Stimulated activated CD8-positive, alpha-beta memory T cell treated with anti-CD3 and anti-CD28 coated beads, Interleukin-4, amount 100 ng/mL, for 1 hour (primary cell): ENCODE measurements around the gene GLIPR1.
"Not testable (repeated sequence)": the region's sequence is repeated elsewhere in the genome, so short reads cannot be mapped to it uniquely, and the experiment has no call there.

Source experiments
- DNase-seq, 2 donors: peaks; one replicate each; pipeline ENCODE4 v3.0.0-alpha.2; 2020; ENCODE audit warnings: low read depth in 2 of 2, low spot score in 1 of 2

Gene GLIPR1

DNA sequence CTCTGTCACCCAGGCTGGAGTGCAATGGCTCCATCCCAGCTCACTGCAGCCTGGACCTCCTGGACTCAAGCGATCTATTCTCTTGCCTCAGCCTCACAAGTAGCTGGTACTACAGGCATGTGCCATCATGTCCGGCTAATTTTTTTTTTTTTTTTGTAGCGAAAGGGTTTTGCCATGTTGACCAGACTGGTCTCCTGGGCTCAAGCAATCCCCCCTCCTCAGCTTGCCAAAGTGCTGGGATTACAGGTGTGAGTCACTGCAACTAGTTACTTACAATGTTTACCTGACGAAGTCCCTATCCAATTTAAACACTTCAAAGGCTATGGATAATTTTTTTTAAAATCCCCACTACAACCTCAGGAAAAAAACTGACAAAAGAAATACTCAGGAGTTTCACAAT, 29.1 kb downstream of the GLIPR1 start:
- DNase-seq = no peak

DNA sequence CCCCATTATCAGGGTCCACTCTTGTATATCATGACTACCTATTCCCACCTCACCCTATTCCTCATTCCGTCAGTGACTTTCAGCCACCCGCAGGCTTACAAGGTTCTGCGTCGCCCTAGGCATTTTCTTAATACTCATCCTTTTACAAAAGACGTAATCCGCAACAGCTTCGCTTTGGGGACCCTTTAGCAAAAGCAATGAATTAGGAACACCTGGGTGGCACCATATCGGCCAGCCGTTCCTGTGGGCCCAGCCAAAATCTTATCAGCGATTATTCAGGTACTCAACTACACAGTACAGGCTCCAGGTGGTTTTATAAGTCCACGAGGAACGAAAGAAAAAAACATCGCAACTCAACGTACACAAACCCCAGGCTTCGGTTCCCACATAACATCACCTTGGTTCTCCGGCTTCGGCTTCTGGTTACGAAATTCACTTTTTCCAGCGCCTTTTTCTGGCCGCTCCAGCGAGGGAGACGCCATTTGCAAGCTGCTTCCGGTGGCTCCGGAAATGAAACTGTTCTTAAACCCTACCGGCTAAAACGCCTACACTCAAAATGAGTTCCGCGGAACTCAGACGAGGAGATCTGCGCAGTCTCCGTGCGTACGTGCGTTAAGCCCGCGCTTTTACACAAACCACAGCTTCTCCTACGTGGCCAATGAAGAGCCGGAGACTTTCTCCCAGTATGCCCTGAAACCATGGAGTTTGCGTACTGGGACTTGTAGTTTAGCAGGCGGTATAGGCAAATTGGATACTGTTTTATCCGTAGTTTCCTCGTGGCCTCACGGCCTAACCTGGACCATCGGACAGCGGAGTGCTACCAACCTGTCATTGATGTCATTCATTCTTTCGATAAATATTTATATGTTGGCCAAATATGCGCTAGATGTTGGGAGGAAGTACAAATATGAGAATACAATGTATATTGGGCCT, 30.8 kb downstream of the GLIPR1 start, which contains the start of gene KRR1:
KRR1 (minus strand) TSS at position 494 of the 933 bp plus-strand sequence; CDS start at position 482, 12 bp downstream.
- DNase-seq = peak; percentile 69 to 79

DNA sequence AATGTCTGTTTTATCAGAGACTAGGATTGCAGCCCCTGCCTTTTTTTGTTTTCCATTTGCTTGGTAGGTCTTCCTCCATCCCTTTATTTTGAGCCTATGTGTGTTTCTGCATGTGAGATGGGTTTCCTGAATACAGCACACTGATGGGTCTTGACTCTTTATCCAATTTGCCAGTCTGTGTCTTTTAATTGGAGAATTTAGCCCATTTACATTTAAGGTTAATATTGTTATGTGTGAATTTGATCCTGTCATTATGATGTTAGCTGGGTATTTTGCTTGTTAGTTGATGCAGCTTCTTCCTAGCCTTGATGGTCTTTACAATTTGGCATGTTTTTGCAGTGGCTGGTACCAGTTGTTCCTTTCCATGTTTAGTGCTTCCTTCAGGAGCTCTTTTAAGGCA, 40.7 kb downstream of the GLIPR1 start:
- DNase-seq = not testable (repeated sequence)

DNA sequence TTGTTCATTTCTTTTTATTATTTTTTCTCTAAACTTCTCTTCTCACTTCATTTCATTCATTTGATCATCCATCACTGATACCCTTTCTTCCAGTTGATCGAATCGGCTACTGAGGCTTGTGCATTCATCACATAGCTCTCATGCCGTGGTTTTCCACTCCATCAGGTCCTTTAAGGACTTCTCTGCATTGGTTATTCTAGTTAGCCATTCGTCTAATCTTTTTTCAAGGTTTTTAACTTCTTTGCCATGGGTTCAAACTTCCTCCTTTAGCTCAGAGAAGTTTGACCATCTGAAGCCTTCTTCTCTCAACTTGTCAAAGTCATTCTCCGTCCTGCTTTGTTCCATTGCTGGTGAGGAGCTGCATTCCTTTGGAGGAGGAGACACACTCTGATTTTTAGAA, 41.6 kb downstream of the GLIPR1 start:
- not testable (repeated sequence) for DNase-seq

DNA sequence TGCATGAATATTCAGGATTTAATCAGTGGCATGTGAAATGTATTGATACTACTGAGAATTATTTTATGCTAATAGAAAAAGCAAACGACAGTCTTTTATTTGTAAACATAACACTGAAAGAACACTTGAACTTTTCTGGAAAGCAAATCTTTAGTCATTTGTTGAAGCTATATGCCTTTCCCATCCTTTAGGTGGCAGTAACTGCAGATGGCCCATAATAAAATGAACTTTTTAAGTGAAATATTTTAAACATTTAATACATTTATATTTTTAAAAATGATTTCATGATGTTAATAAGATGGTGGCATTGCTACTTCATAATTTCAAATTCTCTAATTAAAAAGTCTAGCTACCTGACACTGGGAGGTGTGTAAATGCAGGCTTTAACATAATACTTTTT, 44.7 kb downstream of the GLIPR1 start:
- no peak for DNase-seq

DNA sequence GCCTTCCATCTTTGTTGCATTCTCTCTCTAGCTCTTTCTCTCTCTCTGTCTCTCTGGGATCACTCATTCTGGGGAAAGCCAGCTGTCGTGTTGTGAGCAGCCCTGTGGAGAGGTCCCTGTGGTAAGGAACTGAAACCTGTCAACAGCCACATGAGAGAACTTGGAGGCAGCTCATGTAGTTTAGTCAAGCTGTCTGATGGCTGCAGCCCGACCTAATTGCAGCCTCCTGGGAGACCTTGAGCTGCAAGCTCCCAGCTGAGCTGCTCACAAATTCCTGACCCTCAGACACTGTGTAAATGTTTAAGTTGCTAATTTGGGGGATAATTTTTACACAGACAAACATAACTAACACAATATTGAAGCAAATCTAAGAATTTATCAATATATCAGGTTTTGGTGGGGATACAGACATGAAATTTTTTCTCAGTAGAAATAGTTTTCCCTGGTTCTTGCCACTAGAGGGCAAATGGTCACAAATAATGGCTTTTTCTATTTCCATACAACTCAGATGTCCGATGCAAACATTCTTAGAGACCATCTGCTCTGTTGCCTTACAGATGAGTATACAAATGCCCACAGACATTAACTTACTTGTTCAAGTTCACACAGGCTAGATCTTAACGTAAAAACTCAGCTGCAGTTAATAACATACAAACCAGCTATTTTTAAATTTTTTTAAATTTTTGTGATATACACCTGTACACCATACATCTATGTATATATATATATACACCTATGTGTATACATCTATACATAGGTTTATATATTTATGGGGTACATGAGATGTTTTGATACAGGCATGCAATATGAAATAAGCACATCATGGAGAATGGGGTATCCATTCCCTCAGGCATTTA, 46.3 kb downstream of the GLIPR1 start:
- DNase-seq = no peak

DNA sequence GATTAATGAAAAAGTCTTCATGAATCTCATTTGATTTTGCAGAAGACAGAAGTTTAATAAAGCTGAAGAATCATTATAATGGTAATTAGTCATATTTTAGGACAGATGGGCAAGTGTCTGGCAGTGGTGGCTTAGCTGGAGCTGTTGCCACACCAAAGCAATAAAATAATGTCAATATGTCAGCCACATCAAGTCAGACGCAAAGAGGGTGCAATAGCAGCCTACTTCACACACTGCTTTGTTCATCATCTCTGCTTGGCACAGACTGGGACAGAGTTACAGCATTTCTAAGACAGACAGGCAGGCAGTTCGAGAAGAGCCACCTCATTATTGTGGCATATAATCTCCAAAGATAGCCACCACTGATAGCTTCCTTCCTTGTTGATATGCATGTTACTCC, 47.7 kb downstream of the GLIPR1 start:
- no peak for DNase-seq

DNA sequence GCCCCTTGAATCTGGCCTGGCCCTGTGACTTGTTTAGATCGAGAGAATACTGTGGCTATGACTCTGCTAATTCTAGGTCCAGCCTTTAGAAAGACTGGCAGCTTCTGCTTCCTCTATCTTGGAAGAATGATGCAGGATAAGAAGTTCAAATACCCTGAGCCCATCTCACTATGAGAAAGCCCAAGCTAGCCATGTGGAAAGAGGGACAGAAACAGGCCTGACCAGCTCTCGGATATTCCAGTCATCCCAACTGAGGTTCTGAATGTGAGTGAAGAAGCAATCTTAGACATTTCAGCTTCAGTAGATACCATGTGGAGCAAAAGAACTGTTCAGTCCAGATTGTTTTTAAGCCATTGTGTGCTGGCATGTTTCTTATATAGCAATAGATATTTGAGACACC, 48.1 kb downstream of the GLIPR1 start:
- DNase-seq = no peak

DNA sequence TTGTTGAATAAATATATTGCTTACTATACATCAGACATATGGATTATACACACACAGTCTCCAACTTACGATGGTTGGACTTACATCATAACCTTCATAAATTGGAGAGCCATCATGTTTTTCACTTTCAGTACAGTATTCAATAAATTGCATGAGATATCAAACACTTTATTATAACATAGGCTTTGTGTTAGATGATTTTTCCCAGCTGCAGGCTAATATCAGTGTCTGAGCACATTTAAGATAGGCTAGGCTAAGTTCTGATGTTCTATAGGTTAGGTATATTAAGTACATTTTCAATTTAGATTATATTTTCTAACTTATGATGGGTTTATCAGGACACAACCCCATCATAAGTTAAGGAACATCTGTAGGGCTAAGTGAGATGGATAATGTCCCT, 48.8 kb downstream of the GLIPR1 start:
- no peak for DNase-seq

DNA sequence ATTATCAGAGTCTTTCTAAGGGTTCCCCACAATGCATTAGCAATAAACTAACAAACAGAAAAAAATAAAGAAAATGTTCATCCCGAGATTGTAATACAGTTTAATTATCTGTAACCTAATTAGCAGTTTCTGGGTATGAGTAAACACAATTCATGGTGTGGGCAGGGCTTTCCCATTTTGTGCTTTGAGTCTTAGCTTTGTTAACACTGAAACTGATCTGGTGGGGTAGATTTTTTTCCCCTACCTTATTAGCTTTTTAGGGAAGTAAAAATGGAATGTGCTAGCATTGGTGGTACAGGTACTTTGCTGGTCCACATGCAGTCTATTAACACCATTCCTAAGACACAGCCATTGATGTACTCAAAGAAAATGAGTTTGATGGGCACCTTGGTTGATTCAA, 49.3 kb downstream of the GLIPR1 start:
- no peak for DNase-seq

DNA sequence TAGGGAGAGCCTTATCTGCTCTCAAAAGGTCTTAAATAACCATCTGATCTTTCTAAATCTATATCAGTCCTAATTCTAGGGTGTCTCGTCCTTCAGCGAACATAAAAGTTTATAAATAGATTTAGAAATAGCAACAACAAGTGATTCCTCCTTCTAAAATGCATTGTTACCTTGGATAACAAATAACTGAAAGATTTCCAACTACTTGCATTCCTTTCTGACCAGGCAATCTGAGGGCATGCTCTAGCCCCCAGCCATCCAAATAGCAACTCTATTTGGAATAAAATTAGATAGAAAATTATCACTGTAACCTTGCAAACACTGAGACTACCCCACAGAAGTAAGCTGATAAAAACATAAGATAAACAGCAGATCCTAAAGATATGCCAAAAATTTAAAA, 52.7 kb downstream of the GLIPR1 start:
- DNase-seq = no peak

DNA sequence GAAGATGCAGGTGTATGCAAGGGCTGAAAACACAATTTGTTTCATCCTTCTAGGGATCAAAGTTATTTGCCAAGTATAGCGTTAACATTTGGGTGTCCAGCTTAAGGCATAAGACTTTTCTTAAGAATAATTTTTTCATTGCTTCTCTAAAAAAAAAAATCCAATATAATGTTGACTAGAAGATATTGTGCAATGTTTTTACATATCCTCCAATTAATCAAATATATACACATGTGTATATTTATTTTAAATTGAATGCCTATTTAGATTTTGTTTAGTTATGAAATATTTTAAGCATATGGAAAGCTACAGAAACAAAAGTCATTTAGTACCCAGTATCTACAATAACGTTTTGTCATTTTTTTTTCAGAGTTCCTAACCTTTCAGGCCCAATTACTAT, 59.3 kb downstream of the GLIPR1 start:
- DNase-seq = no peak

DNA sequence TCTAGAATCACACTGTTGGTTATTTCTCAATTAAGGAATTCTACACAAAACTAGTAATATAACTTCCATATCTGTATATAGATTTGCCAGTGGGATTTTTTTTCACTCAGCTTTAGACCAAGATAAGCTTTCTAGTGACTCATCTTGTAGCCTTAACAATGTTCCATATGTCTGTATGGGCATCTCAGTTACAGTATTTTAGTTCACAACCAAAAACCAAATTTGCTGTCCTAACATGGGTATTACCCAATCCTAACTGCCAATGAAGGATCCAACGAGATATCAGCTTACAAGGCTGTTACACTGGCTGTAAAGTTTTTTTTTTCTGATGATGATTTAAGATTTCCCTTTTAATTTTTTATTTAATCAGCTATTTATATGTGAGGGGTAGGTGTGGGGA, 62.4 kb downstream of the GLIPR1 start:
- no peak for DNase-seq

DNA sequence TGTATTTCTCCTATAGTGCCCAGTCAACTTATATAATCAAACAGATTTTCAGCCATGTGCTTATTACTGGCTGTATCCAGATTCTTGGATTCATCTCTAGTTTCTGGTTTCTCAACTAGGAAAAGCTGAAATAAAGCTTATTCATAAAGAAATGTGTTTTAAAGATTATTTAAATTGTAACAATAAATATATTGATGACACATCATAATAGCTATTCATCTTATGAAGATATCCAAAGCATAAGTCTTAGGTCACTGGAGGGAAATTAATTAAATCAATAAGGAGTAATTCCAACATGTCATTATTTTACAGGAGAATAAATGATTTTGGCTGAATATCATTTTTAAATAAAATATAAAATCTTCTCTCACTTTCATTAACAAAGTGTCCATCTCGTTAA, 63.0 kb downstream of the GLIPR1 start:
- no peak for DNase-seq

DNA sequence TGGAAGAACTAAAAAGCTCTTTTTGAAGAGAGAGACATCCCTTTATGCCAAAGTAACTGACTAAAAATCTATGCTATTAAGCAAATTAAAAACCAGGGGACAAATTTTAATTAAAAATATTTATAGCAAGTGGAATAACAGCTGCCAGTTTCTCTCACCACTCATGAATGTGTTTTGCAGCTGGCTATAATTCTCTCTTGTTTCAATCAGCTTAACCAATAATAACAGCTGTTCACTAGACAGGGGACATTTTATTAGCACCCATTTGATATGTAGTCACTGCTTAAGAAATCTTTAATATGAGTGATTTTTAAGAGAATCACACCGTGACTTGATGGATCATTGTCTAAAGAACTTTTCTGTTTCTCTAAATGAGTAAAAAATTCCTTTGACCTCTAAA, 65.1 kb downstream of the GLIPR1 start:
- no peak for DNase-seq

DNA sequence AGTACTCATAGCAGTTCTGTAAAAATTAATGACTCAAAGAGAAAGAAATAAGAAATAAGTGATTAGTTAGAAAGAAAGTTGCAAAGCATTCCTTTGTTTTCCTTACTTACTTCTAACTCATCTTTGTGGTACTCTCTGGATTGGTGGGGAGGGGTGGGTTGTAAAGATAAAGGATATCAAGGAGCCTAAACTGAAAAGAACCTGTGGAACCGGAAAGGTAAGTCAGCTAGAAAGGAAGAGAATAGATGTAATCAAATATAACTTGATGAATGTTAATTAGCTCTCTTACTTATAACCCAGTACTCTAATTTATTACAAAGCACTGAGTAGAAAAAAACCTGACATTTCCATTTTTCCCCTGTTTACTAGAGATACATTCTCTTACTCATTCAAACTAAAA, 68.3 kb downstream of the GLIPR1 start:
- DNase-seq = no peak

DNA sequence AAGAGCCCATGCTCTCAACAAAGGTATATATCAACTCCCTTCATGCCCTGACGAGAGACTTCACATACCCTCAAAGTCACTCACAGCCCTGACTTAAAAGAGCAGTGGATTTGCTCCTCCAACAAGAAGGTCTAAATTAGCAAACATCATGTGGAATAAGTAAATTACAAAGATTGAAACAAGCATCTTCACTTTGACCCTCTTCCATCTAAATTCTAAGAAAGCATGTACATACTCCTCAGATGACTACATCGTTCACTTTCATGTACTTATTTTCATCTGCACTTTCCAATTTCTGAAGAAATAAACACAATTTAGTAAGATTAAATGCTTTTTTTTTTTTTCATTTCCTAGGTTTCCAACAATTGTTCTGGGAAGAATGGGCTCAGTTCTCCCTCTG, 69.4 kb downstream of the GLIPR1 start:
- DNase-seq = no peak

DNA sequence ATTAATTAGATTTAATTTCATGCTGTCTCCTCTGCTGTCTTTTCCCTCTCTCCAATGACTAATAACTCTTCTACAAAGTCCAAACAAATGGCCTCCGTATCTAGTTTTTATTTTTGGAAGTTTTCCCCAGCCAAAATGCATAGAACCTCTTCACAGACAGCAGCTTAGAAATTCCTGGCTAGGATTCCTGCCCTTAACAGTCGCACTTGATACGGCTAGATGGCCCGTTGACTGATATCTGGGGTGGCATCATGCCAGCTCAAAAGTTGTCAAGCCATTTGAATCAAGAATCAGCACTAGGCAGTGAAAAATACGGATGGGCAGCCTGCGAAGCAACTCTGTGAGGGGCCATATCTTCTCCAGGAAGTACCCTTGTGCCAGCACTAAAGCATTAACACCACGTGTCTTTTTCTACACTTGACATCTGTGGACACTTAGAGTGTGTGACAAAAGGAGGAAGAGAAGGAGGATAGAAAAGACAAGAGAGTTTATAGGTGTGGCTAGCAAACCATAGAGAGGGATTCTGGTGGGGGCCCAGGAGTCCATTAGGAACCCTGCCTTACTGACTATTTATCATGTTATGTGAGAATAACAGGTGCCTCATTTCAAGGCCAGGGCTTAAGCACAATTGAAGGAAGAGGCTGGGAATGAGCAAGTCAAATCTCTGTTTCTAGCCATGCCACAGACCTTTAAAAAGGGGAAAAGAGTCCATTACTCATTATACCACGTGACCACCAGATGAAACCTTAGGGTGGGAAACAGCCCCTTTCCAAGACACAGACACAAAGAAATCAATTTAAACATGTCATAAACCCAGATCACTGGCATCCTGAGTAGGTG, 70.1 kb downstream of the GLIPR1 start:
- no peak for DNase-seq

DNA sequence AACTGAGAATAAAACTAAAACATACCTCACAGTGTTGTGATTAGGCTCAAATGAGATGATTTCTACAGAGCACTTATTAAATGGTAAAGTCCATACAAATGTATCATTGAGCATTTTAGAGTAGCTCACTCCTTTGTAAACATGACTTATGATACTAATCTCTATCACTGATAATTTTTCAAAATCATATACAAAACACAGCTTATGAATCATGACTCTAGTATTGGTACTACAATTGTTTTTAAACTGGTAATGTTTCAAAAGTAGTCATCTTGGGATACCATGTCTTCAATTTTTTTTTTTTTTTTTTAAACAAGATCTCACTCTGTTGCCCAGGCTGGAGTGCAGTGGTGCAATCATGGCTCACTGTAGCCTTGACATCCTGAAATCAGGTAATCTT, 70.9 kb downstream of the GLIPR1 start:
- DNase-seq = no peak

DNA sequence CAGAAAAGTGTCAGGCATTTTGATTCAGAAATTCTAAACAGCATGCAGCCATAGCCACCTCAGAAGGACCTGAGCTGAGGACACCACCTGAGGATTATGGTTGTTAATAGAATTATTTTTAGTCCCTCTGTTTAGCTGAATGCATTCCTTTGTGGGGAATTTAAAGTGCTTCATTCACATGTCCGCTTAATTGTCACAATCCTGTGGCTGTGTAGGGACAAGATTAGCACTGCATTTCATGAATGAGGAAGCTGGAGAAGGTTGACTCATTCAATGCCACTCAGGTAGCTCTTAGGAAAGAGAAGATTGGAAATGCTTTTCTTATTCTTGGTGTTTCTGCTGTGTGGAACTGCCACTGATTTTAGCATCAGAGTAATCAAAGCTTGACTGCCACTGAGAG, 72.8 kb downstream of the GLIPR1 start:
- no peak for DNase-seq
